ENCODE data around the gene IHH.

The IHH gene

DNA sequence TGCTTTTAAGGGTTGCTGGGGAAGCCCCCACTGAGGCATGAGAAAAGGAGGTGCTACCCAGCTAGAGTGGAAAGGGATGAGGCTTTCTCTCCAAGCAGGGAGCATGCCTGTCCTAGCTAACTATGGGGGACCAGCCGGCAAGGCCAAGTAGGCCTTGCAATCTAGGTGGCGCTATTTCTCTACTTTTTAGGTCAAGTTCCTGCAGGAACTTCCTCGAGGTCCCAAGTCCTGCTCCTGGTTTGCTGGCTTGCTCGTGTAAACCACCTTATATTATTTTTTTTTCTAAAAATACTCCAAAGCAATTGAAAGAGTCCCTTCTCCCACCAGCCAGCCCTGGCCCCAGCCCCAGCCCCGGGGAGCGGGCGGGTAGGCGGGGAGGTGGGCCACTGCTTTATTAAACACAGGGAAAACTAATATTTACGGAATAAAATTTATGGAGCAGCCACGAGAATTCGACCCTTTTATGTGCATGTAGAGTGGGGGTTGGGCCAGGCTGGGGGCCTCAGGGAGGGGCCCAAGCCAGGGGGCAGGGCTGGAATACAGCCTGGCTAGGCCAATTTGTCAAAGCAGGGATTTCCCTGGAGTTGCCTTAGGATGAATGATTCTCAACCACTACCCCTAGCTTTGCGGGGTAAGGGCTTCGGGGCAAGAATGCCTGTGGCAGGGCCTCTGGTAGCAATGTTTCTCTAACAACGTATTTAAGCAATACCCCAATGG lies 12.8 kb upstream of the IHH start:
- peak; percentile 53 for DNase-seq

DNA sequence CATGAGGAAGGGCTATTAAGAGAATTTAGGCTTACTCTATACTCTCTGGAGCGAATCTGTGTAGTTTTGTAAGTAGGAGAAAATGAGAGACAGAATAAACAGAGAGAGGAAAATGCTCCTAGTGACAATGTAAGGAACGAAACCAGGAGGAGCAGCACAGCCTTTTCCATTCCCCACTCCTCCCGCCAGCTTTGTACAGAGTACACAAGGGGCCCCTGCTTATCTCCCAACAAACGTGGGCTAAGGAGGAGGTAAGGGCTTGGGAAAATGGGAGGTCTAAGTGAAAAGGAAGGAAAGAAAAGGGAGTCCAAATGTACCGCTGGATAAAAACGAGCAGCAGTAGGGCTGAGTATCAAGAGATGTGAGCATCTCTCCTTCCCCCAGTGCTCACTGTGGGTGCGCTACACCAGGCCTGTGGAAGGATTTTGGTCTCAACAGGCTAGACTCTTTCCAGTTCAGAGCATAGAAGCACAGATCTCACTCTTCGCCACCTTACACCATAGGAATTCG lies 12.1 kb upstream of the IHH start:
- DNase-seq: no peak

DNA sequence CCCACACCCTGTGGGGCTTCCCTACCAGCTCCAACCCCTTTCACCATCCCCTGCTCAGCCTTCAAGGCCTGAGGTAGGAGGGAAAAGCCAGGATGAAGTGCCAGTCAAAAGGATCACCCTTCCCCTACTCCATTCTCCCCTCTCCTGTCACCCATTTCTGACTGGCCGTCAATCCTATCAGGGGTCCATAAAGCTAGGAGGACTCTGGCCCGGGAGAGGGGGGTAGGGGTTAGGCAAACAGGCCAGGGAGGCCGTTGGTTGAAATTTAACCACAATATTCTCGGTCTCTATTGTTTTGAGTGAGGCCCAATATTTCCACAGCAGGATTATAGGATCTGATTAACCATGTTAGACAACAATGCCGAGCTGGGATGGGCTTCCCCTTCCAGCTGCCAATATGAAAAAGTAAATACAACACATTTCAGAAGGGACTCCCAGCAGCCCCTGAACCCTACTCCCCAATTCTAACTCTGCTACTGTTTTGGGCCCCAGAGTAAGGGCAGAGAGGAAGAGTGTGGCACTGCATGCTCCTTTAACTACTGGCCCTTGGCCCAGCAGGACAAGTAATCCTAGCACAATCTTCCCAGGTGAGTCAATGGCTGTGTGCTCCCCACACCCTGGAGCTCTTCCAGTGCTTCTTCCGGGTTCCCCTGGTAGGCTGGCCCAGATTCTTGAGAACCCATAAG lies 10.6 kb upstream of the IHH start:
- peak; percentile 3 for DNase-seq

DNA sequence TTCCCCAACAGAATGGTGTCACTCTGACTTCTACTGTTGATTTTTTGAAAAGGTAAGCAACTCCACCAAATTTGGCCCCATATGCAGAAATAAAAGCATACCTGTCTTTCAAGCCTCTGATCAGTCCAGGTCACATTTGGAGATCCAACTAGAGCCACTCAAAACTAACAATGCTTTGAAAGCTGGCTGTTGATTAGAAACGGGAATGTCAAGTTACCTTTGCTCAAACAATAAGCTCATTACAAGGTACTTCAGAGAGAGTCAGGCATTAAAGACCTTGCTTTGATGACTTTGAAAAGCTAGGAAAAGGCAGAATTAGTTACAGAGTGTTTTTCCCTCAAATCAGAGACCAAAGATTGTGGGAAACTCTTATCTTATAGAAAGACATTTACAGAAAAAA lies 4.8 kb upstream of the IHH start:
- DNase-seq: no peak

DNA sequence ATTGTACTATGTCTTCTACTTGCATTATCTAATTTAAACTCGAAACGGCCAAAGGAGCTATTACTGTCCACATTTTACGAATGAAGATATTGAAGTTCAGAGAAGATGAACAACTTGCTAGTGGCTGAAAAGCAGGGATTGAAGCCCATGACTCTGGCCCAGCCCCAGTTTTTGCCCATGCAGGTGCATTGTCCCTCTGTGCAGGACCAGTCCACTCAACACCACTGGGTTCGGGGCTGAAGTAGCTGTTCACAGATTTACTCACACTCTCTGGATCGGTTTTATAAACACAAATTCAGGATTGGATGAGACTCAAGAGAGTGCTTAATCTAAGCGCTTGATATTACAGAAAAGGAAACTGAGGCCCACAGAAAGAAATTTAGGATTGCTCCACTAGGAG lies 1.4 kb upstream of the IHH start:
- no peak for DNase-seq

DNA sequence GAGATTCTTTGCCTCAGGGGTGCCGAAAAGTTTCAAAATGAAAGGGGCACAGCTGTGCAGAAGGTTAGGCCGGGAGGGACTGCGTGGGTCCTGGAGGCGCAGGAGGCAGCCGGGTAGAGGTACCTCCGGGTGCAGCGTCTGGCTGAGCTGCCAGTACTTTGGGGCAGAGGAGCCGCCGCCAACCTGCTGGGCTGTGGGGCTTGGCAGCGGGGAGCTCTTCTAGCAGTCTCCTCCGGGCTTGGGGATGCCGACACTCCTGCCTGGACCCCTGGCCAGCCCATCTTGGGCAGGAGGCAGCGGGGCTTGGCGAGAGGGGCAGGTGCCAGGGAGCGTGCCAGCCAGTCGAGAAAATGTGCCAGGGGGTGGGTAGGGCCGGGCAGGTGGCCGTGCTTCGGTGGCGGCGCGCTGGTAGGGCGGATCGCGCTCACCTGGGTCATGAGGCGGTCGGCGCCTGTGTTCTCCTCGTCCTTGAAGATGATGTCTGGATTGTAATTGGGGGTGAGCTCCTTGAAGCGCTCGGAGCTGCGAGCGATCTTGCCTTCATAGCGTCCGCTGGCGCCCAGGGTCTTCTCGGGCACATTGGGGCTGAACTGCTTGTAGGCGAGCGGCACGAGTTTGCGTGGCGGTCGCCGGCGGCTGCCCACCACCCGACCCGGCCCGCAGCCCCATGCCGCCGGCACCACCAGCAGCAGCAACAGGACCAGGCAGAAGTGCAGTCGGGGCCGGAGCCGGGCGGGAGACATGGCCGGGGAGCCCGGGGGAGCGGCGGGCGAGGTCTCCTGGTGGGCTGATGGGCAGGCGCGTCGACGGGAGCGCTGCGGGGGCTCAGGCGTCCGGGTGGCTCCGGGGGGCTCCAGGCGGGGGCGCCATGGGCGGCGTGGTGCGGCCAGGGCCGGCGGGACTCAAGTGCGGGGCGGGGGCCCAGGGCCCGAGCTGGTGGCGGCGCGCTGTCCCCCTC lies 717 bp downstream of the IHH start:
- DNase-seq: no peak

DNA sequence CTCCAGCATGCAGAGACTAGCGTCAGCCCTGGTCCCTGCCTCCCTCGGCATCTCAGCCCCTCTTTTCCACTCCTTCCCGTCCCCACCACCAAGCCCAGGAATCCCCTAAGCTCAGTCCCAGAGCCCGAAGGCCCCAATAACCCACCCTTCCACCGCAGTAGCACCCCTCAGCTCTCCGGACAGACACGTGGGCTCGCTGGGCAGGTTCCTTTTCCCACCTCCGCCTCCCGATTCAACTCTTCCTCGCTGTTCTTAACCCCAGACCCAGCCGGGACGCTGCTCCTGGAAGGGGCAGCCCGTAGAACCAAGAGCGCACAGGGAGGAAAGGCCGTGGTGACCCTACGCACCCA lies 1.4 kb downstream of the IHH start:
- no peak for DNase-seq

DNA sequence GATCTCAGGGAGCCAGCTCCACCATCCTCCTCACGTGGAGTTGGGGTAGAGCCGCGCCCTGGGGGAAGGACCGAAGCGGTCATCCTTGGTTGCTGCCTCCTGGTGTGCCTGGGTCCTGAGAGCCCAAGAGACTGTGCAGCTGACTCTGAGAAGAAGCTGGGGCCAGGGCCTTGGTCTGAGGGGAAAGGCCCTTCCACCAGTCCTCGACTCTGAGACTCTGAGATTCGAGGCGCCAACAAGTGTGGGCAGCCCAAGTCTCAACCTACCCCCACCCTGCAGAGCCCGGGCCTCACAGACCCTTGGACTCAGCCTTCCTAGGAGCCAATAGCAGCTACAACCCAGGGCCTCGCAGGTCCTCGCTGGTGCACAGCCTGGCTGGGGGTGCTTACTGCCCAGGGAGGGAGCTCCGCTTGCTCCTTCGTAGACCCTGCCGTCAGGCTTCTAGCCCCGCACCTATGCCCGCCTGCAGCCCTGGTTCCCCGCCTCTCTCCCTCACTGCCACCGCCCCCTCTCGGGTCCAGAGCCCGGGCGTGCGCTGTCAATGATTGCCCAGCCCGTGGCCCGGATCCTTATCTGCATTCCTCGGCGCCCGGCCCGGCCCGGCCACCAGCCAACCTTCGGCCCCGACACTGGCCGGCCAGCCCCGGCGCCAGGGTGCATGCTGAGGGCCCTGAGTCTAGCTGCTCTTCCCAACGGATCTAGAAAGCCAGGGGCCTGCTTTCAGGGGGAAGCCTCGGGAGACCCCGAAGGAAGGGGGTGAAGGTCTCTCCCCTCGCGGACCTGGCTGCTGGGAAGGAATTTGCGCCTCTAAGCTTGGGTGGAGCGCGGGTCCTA lies 2.0 kb downstream of the IHH start:
- DNase-seq: no peak

DNA sequence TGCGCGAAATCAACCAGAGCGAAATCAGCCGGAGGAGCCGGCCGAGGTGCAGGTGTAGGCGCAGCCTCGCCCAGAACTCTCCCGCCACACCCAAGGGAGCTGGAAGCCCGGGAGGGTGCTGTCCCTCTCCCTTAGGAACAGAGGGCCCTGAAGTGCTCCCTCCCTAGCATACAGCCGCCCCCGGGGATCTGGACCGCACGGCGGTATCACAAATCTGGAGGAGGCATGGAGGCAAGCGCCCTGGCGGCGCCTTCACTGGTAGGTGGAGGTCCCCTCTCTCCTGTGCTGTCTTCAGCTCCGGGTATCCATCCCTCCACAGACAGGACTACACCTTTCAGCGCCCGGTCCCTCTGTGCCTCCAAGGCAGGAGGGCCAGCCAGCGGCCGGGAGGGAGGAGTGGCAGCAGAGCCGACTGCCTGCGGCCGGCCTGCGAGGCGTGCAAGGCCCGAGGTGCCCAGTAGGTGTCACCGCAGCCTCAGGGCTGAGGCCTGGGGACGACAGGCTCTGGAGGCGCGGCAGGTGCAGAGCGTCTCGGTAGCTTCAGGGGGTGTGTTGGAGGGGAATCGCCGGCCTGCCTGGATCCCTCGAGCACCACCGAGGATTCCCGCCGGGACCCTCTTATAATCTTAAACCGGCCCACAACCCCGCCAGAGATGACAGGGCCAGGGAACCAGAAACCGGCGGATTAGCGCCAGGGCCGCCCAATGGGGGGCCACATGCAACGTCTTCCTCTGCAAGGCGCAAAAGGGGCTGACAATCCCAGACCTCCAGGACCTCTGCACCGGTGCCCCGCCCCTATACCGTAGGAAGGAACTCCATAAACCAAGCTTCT lies 2.8 kb downstream of the IHH start:
- DNase-seq: peak; percentile 47

DNA sequence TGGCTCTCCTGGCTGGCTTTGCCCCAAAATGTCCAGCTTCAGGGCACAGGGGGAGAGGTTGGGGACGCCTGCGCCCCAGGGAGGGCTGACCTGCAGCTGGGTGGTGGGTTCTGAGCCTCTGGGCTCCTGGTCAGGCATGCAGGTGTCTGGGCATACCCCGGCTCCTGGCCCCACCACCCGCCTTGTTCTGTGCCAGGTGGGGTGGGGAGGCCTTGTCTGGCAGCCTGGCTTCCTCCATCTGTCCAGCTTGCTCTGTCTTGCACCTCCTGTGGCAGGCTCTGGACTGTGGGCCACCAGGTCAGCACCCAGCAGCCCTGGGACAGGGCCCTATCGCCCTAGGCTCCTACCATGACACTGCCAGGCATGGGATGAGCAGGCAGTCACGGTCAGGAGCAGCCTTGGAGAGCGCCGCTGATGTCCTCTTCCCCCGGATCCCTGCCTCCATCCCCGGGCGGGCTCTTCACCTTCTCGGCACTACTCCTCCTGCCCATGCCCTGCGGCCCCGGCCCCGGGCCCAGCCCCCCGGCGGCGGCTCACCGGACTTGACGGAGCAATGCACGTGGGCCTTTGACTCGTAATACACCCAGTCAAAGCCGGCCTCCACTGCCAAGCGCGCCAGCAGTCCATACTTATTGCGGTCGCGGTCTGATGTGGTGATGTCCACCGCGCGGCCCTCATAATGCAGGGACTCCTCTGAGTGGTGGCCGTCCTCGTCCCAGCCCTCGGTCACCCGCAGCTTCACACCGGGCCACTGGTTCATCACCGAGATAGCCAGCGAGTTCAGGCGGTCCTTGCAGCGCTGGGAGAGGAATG lies 3.6 kb downstream of the IHH start:
- DNase-seq: peak; percentile 2

DNA sequence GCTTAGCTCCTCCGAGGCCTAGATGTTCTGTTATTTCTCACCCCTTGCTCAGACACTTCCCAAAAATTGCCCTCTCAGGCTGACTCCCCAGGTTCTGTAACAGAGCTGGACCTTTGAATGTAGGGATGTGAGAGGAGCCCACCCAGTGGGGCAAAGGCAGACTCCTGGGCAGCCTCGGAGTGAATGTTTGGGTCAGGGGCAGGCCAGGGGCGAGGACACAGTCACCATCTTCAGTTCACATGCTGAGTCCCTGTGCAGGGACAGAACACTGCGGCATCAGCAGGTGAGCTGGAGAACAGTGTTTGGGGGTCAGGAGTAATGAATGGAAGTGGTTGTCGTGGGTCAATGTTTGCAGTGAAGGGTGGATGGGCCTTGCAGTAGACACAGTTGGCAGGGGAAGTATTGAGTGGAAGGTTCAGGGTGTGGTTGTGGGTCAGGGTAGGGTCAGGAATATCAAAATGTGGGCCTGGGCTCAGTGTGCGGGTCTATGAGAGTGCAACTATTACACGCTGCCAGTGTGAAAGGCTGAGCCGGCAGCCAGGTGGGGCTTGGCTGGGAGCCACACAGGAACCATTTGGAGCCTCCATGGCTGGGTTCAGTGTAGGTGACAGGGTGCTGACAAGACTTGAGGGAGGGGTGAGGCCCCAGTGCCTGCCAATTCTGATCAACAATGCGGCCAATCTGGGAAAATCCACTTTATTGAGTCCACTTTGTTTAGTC lies 4.4 kb downstream of the IHH start:
- no peak for DNase-seq

DNA sequence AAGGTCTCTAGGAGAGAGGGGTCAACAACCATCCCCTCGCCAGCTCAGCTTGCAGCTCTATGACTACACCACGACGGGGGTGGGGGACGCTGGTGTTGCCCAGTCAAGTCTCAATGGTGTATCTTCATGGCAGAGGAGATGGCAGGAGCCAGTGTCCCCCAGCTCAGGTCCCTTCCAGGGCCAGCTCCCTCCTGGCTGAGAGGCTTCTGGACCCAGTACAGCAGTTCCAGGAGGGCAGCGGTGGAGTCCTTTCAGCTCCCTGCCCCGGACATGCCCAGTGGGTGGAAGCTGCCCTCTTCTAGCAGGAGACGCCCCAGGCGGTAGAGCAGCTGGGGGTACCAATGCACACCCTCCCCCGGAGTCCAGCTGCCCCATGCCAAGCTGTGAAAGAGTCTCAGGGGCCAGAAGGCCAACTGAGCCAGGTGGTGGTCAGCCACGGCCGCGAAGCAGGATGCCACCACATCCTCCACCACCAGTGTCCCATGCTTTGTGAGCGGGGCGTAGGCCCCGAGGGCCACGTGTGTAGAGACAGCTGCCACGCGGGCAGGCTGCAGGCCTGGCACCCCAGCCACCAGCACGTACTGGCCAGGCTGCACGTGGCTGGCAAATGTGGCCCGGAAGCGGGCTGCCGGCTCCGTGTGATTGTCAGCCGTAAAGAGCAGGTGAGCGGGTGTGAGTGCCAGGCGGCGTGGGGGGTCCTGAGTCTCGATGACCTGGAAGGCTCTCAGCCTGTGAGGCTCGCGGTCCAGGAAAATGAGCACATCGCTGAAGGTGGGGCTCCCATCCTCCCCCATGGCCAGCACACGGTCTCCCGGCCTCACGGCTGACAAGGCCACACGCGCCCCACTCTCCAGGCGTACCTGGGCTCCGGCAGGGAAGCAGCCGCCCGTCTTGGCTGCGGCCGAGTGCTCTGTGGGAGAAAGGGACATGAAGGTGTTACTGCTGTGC lies 5.5 kb downstream of the IHH start:
- DNase-seq: no peak

DNA sequence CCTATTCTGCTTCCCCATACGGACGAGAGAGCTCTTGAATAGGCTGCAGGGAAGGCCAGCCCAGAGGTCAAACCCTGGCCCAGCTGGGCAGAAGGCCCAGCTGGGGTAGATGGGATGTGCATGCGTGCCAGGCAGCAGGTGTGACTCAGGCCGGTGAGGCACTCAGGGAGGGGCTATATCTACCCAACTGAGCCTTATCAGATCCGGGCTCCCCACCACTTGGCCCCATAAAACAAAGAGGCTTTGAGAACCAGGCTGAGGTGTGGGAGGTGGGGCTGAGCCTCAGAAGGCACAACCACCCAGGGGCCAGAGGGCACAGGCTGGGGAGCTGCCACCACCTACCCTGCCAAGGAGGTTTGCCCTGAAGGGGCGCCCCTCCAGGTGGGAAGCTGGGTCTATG lies 11.4 kb downstream of the IHH start:
- DNase-seq: no peak

DNA sequence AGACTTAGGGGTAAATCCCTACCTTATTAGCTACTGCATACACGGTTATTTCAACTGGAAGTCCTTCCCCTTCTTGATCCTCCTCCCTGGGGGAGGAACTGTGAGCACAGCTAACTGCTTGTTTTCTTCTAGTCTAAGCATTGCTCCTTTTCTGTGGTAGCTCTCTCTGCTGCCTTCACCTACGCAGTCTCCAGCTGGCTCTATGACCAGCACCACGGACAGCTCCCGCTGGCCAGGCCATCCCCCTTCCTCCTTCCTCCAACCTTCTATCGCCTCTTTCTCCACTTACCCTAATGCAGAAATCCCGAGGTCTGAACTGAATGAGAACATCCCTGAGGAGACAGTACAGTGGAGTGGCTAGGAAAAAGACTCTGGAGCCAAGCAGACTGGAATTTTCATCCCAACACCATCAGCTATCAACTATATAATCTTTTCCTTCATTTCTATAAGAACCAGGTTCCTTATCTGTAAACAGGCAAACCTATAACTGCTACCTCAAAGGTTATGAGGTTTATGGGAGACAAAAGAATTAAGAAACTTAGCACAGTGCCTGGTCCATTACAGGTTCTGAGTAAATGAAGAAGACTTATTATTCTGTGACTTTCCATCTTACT lies 14.7 kb downstream of the IHH start:
- DNase-seq: peak; percentile 32

DNA sequence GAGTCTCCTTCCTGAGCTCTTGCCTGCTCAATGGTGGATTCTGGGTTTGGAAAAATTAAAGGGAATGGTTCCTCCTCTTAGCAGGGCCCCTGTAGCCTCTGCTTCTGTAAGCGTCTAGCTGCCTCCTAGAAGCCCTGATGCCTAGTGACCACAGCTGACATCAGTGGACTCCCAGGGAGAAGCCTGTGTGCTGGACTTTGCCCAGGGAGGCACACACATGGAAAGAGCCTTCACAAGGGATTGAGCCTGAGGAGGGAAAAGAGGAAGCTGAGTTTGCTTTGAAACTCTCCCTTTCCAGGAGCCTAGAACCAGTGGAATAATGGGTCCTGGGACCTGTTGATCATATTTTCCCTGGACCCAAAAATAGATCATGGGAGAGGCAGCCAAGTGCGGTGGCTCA lies 18.0 kb downstream of the IHH start:
- no peak for DNase-seq

DNA sequence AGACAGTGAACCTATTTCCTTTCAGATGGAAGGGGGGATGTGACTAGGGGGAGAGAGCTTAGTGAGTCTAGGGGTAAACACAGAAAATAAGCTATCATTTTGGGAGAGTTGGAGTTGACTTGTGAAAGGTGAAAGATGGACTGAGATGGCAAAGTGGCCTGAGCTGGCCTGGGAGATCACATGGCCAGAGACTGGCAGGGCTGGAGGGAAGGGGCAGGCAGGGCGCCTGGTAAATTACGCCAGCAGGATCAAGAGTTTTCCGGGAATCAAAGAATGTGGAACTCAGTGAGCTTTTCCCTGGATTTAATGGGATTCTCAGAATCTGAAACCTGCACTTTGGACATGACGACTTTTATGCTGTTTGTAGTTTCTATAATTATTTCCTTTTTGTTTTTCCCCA lies 18.6 kb downstream of the IHH start:
- DNase-seq: no peak

DNA sequence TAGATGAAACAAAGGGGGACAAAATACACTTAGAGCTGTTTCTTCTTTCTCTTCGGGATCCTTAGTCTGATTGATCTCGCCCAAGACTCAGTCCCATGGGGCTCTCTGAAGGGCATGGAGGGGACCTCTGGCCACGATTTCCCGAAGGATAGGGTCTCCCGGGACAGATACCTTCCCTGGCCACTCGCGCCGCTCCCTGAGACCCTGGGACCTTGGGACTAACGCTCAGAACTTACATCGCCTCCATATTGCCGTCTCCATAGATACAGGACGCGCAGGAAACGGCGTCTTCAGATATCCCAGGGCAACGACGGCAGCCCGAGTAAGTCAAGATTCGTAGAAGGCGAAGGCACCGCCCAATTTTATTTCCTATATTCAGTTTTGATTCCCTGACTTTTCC lies 19.5 kb downstream of the IHH start, which contains the start of gene CFAP65:
CFAP65 (minus strand) TSS at position 265 of the 400 bp plus-strand sequence. CDS start 2,468 bp downstream, outside the sequence.
- DNase-seq: peak; percentile 51

DNA sequence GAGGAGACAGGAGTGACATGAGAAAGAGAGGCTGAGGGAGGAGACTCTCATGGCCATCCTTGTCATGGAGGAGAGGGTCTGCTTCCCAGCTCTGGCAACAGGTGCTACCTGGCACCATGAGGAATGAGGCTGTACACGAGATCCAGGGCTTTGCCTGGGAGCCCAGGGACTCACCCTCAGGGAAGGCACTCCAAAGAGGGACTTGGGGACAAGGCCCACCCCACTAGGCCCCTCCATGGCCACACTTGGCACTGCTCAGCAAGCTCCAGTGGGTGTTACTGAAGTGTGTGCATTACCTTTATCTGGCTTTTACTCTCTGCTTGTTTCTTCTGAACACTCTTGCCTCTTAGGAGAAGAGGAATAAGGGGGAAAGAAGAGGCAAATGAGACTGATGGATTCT lies 22.1 kb downstream of the IHH start:
- no peak for DNase-seq

All from fibroblast of upper back skin (primary cell).